Neural cell (in vitro differentiated cells): ENCODE results near the gene HNRNPA1L2. TPM values are rescaled to one million over a fixed set of nuclear protein-coding genes. Genes with fewer than 3 reads are reported as not detected.

Experiments
- H2AFZ ChIP-seq: fragments of 200-600, 300-800 bp; sonication (generic), shearing (Covaris generic); 2 replicates; pipeline ENCODE4 v1.6.0; 2014; ENCODE audit warnings: low read depth, mild to moderate bottlenecking, antibody characterized with exemption, low read length, moderate library complexity
- H3F3A ChIP-seq: fragments of 200-600 bp; shearing (Covaris generic); 2 replicates; pipeline ENCODE4 v1.6.1; 2016; ENCODE audit warnings: mild to moderate bottlenecking, moderate library complexity, mixed read lengths, antibody characterized with exemption, low read length; ENCODE audit not compliant: insufficient read depth, poor library complexity, severe bottlenecking
- H3K27ac ChIP-seq: fragments of 200-600, 300-800 bp; sonication (generic), shearing (Covaris generic); 2 replicates; pipeline ENCODE4 v1.5.1; 2014; ENCODE audit warnings: mild to moderate bottlenecking, low read length, moderate library complexity
- H3K27me3 ChIP-seq: fragments of 300-800, 200-600 bp; sonication (generic), shearing (Covaris generic); 2 replicates; pipeline ENCODE4 v1.6.0; 2014; ENCODE audit warnings: mild to moderate bottlenecking, low read depth, low read length, moderate library complexity; ENCODE audit not compliant: insufficient read depth
- H3K36me3 ChIP-seq: fragments of 300-800, 200-600 bp; sonication (generic), shearing (Covaris generic); 2 replicates; pipeline ENCODE4 v1.5.1; 2014; ENCODE audit warnings: mild to moderate bottlenecking, antibody characterized with exemption, low read length, moderate library complexity; ENCODE audit not compliant: insufficient read depth
- H3K4me2 ChIP-seq: fragments of 300-800, 200-600 bp; sonication (generic), shearing (Covaris generic); 2 replicates; pipeline ENCODE4 v1.6.0; 2014; ENCODE audit warnings: mild to moderate bottlenecking, low read length
- H3K4me3 ChIP-seq: fragments of 300-800, 200-600 bp; sonication (generic), shearing (Covaris generic); 2 replicates; pipeline ENCODE4 v1.5.1; 2014; ENCODE audit warnings: mild to moderate bottlenecking, low read length, moderate library complexity
- H3K79me2 ChIP-seq: fragments of 200-600 bp; shearing (Covaris generic); replicated peaks from 2 replicates; pipeline ENCODE4 v1.6.0; 2014; ENCODE audit warnings: mild to moderate bottlenecking, low read length, moderate library complexity; ENCODE audit not compliant: insufficient read depth
- H3K9ac ChIP-seq: fragments of 300-800, 200-600 bp; sonication (generic), shearing (Covaris generic); 2 replicates; pipeline ENCODE4 v1.6.1; 2016; ENCODE audit warnings: mild to moderate bottlenecking, low read length, mixed read lengths
- H3K9me2 ChIP-seq: fragments of 200-600 bp; shearing (Covaris generic); 2 replicates; pipeline ENCODE4 v1.6.1; 2016; ENCODE audit warnings: mild to moderate bottlenecking, low read length, mixed read lengths; ENCODE audit not compliant: insufficient read depth
- H3K9me3 ChIP-seq: fragments of 200-600, 300-800 bp; sonication (generic), shearing (Covaris generic); 2 replicates; pipeline ENCODE4 v1.6.1; 2016; ENCODE audit warnings: mild to moderate bottlenecking, mixed run types, low read length, moderate library complexity, mixed read lengths
- H4K20me1 ChIP-seq: fragments of 200-600 bp; shearing (Covaris generic); 2 replicates; pipeline ENCODE4 v1.6.1; 2016; ENCODE audit warnings: mild to moderate bottlenecking, mixed run types; ENCODE audit not compliant: insufficient read depth
- CTCF ChIP-seq: fragments of 450-650 bp; IDR thresholded peaks from 2 replicates; pipeline ENCODE4 v1.5.1; 2014; ENCODE audit warnings: antibody characterized with exemption, mild to moderate bottlenecking, moderate library complexity; ENCODE audit not compliant: poor library complexity, severe bottlenecking
- EP300 ChIP-seq: fragments of 450-650 bp; conservative IDR thresholded peaks from 2 replicates; pipeline ENCODE4 v1.6.1; 2014; ENCODE audit warnings: antibody characterized with exemption, mild to moderate bottlenecking, moderate library complexity; ENCODE audit not compliant: poor library complexity, severe bottlenecking
- EZH2 ChIP-seq: fragments of 200-600, 300-800 bp; shearing (Covaris generic), sonication (generic); IDR thresholded peaks from 2 replicates; pipeline ENCODE4 v1.6.1; 2014; ENCODE audit warnings: antibody characterized with exemption, low read length, borderline replicate concordance, mild to moderate bottlenecking; ENCODE audit not compliant: insufficient read depth, poor library complexity, severe bottlenecking
- MXI1 ChIP-seq: fragments of 450-650 bp; conservative IDR thresholded peaks from 2 replicates; pipeline ENCODE4 v1.6.1; 2014; ENCODE audit warnings: antibody characterized with exemption, mild to moderate bottlenecking; ENCODE audit not compliant: poor library complexity, severe bottlenecking
- POLR2AphosphoS5 ChIP-seq: IDR thresholded peaks from 2 replicates; pipeline ENCODE4 v1.6.1; 2012
- RAD21 ChIP-seq: fragments of 450-650 bp; conservative IDR thresholded peaks from 2 replicates; pipeline ENCODE4 v1.6.1; 2014; ENCODE audit warnings: antibody characterized with exemption, mild to moderate bottlenecking, moderate library complexity
- SMC3 ChIP-seq: fragments of 450-650 bp; conservative IDR thresholded peaks from 2 replicates; pipeline ENCODE4 v1.6.1; 2014; ENCODE audit warnings: antibody characterized with exemption, mild to moderate bottlenecking, moderate library complexity; ENCODE audit not compliant: poor library complexity
- TAF1 ChIP-seq: IDR thresholded peaks from 2 replicates; pipeline ENCODE4 v1.6.1; 2012; ENCODE audit warnings: low read depth
- polyA plus RNA-seq: library from polyadenylated mRNA; depleted of rRNA; stranded (reverse); fragments of >200 nt; gene quantifications from 2 replicates; pipeline ENCODE4 v1.2.3, GENCODE V29; 2014
- TF ChIP-seq, protein P1 (sequence below): IDR thresholded peaks from 2 replicates; pipeline ENCODE4 v1.6.1; 2012; ENCODE audit warnings: borderline replicate concordance

HNRNPA1L2 gene
- polyA plus RNA-seq, 1 donor from 2014 or later: 21.2 TPM

DNA sequence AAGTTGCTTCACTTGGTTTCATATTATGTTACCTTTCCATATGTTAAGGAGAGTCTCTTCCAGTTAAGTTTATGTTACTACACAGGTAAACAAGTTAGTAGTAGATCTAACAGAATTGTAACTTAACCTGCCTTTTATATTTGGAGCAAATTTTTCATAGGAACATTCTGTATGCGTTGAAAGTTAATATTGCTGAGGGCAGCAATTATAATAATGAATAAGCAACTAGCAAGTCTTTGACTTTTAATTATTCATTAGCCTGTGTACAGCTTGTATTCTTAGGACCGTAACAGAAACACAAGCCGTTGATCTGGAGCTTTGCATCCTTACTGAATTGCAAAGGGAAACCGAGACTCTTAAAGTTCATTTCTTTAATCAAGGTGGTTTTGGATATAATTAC is 22.0 kb downstream of the HNRNPA1L2 start:
- no peaks in the 10 kb centered on the region for H3K27me3 ChIP-seq

GRCh38 chr13:52665325-52665724 is 23.1 kb downstream of the HNRNPA1L2 start:
- H3K4me2 ChIP-seq: no peak overlapping the region
- no peak overlapping the region for H3K4me3 ChIP-seq
- no peak overlapping the region for H3K9ac ChIP-seq
- H3F3A ChIP-seq: no peaks in the 10 kb centered on the region
- no peaks in the 10 kb centered on the region for H3K27me3 ChIP-seq
- H3K36me3 ChIP-seq: peaks cover 9% of the 10 kb centered on the region
- no peaks in the 10 kb centered on the region for H3K9me2 ChIP-seq
- no peak overlapping the region for H3K27ac ChIP-seq
- H3K9me3 ChIP-seq: no peaks in the 10 kb centered on the region
- TF ChIP-seq RAD21 (peak; percentile 79), EP300 (no peak), MXI1 (no peak), CTCF (peak; percentile 74), POLR2AphosphoS5 (no peak), EZH2 (no peak), SMC3 (peak; percentile 84), TAF1 (no peak)
- TF ChIP-seq, protein P1, sequence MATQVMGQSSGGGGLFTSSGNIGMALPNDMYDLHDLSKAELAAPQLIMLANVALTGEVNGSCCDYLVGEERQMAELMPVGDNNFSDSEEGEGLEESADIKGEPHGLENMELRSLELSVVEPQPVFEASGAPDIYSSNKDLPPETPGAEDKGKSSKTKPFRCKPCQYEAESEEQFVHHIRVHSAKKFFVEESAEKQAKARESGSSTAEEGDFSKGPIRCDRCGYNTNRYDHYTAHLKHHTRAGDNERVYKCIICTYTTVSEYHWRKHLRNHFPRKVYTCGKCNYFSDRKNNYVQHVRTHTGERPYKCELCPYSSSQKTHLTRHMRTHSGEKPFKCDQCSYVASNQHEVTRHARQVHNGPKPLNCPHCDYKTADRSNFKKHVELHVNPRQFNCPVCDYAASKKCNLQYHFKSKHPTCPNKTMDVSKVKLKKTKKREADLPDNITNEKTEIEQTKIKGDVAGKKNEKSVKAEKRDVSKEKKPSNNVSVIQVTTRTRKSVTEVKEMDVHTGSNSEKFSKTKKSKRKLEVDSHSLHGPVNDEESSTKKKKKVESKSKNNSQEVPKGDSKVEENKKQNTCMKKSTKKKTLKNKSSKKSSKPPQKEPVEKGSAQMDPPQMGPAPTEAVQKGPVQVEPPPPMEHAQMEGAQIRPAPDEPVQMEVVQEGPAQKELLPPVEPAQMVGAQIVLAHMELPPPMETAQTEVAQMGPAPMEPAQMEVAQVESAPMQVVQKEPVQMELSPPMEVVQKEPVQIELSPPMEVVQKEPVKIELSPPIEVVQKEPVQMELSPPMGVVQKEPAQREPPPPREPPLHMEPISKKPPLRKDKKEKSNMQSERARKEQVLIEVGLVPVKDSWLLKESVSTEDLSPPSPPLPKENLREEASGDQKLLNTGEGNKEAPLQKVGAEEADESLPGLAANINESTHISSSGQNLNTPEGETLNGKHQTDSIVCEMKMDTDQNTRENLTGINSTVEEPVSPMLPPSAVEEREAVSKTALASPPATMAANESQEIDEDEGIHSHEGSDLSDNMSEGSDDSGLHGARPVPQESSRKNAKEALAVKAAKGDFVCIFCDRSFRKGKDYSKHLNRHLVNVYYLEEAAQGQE: no peak
- H4K20me1 ChIP-seq: no peaks in the 10 kb centered on the region
- H3K79me2 ChIP-seq: peaks cover 3% of the 10 kb centered on the region
- H2AFZ ChIP-seq: no peak overlapping the region

More for the DNA sequence above, 22.0 kb downstream of the HNRNPA1L2 start:
- H3F3A ChIP-seq: no peaks in the 10 kb centered on the region
- H3K4me2 ChIP-seq: no peak overlapping the region
- H3K9me2 ChIP-seq: no peaks in the 10 kb centered on the region
- TF ChIP-seq TAF1 (no peak), EP300 (no peak), POLR2AphosphoS5 (no peak), RAD21 (no peak), MXI1 (no peak), CTCF (no peak), SMC3 (no peak), EZH2 (no peak)
- TF ChIP-seq, protein P1: no peak
- H4K20me1 ChIP-seq: no peaks in the 10 kb centered on the region
- H3K36me3 ChIP-seq: peaks cover 11% of the 10 kb centered on the region
- no peak overlapping the region for H3K4me3 ChIP-seq
- peaks cover 3% of the 10 kb centered on the region for H3K79me2 ChIP-seq
- no peak overlapping the region for H2AFZ ChIP-seq
- H3K9me3 ChIP-seq: no peaks in the 10 kb centered on the region
- no peak overlapping the region for H3K27ac ChIP-seq
- H3K9ac ChIP-seq: no peak overlapping the region
